GM18907 (cell line): ENCODE measurements around the gene KMT2C.

Experiments
- ATAC-seq: cut with Tn5 transposase; IDR thresholded peaks from one replicate; pipeline ENCODE4 v1.9.1; 2021; ENCODE audit warnings: mild to moderate bottlenecking, moderate library complexity; ENCODE audit not compliant: unreplicated experiment

Gene KMT2C

DNA sequence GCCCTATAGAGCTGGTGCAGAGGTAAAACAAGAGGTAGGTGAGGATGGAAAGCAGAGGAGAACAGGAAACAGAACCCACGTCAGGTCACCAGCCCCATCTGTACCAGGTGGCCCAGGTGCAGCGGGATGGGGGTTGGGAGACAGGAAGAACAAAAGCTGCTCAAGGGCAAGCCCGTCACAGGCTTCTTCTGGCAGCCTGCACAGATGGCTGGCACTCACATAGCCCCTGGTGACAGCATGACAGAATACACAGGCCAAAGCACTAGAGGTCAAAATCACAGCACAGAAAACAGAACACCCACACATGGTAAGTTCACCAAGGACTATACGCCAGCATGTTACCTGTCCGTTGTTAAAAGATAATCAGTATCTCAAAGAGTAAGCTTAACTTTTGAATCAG, 283.5 kb downstream of the KMT2C start:
- no peak for ATAC-seq

DNA sequence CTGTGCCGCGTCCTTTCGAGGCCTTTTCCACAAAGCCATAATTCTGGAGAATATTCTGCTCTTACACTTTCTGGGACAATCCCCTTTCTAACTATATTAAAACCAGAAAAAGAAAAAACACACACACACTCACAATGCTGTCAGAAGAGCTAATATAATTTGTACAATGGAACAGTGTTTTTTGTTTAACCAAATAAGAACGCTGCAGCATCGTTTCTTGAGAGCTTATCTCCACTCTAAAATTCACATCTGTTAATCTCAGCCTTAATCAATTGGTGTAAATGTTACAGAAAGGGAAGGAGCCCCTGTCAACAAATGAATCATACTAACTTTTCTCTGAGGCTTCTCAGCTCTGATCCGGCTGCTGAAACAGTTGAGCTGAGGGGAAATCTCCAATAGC, 286.4 kb downstream of the KMT2C start:
- ATAC-seq, result no peak

DNA sequence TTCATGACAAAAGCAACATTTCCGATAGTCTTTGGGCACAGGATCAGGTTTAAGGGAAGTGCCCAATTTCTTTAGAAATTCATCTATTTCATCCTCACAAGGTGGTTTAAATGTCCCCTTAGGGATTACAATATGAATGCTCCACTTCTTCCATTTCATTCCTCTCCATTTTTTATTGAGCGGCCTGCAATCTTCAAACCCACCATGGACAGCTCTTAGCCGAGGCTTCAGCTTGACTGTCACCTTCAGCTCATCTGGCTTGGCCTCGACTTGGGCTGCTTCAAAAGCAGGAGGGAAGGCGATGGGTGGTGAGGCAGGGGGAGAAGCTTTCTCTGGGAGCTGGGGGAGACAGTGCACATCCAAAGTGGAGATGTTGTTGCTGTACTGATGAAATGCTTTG, 287.1 kb downstream of the KMT2C start:
- ATAC-seq, result no peak

DNA sequence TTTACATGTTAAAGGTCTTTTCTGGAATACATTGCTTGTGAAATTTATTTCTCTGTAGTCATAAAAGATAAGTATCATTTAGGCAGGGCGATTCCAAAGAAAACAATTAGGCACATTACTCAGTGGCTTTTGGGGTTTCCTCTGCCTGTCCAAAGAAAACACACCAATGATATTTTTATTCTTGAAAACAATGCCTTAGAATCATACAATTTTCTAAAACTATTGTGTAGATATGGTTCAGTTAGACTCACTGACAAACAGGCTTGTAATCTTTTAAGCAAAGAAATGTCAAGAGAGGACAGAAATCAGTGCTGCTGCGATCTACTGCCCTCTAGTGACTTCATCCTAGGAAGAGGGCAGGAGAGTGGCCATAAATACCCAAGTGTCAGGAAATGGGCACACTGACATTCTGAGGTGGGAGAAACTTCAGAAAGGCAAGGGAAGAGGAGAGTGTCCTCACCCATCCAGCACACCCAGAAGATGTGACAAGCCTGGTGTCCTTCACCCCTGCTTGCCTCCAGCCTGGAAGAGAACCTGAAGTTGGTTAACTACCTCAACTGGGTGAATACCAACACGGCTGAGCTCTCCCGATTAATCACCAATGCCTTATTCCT, 289.8 kb downstream of the KMT2C start:
- peak; percentile 44 for ATAC-seq

DNA sequence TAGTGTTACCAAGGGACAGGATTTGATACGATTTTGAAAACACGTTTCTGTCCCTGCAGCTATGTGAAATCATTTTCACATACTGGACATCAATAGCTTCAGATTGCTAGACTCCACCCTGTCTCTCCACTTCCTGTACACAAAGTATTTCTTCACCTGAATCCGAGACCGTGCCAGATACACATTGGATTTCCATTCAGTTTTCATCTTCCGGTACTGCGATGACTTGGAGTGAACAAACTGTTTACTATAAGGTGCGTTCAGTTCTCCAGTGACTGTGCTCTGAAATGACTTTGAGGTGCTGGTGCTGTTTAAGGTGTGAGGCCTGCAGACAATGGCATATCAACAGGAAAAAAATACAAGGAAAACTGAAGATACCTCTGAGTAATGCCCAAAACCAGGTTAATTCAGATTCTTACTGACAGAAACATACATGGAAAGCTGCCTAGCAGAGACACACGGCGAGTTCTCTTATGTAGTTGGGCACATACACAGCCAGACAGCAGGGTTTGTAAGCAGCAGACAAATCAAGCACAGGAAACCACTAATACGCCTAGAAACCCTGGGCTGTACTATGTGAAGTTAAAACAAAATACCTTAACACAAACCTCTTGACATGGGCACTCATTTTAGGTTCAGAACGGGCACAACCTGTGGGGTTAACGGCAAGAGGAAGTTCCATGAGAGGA, 291.1 kb downstream of the KMT2C start:
- no peak for ATAC-seq

DNA sequence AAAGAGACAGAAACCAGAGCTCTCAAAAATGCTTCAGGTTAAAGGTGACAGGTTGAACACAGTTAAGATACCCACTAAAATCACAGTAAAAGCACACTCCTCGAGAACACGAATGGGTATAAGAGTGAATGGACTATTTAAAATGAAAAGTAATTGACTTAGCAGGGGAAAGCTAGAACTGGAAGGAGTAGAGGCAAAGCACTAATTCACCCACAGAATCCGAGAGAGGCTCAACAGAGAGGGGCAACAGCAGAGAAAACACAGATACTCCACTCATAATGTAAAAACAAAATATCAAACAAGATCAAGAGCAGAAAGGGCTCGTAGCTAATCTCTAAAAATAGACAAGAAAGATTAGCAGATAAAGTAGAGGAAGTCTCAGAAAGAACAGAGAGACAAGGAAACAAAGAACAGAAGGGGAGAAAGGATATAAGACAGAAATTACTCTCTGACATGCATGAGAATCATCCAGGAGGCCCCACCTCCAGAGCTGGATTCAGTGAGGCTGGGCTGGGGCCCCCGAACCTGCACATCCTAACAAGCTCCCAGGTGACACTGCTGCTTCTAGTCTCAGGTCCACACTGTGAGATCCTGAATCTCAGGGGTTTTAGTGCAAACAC, 292.7 kb downstream of the KMT2C start:
- ATAC-seq, result no peak

DNA sequence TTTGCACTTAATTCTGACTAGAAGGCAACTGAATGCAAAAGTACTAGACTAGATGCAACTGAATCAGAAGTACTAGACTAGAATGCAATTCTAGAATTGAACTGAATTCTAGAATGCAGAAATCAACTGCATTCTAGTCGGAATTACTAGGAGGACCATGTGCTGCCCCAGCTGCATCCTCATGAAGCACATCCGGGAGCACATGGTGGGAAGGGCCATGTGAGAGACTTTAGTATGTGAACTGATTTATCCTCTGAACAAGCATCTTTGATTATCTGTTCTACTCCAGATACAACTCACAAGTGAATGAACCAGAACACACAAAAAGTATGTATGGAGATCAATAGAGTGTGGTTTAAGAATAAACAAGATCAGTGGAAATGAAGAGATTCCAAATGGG, 295.2 kb downstream of the KMT2C start:
- no peak for ATAC-seq

DNA sequence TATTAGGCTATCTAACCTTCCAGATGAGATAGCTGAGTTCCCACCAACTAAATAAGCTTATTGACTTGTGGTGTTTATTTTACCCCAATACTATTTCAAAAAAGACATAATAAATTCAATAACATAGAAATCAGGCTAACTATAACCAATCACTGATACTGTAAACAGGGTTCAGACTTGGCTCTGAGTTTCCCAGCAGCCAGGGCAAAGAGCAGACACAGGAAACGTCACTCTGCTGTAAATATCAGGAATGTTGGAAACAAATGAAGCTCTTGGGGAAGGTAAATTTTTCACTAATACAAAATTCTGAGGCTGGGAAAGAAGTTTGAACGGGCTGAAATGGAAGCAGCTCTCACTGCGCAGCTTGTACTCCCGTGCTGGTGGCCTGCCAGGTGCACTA, 295.7 kb downstream of the KMT2C start:
- ATAC-seq, result no peak

DNA sequence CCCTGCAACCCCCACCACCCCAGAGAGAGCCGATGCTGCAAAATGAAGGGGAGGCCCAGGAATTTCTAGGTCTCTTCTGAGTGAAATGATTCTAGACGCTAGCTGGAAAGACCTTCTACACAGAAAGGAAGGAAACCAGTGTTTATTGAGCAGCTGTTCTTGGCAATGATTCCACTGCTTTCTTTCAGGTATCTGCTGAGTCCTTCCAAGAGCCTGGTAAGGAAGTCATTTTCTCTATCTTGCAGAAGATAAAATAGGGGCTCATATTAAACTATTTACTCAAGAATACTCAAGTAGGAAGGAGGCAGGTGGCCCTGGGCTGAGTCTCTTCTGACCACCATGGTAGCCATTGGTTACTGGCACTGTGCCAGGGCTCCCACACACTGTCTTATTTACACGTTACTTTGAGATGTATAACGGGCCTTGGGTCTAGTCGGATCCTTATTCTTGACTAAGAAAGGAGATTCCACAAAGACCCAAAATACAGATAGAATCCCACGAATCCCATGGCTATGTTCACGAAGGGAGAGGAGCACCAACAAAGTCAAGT, 298.3 kb downstream of the KMT2C start:
- ATAC-seq, result no peak

DNA sequence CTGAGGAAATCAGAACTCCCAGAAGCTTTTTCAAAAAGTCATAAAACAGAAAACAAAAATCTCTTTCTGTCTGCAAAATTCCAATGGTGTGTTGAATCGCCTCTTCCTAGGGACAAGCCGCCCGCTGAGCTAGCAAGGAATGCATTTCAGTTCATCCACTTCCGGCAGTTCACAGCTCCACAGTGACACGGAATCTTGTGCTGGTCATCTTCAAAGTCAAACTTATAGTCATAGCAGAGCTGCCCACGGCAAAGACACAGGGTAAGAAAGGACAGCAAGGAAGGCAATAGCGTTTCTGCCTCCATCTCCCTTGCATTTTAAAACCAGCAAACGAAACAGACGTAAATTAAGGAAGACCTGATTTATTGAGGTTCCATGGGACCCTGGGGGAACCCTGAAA, 299.1 kb downstream of the KMT2C start:
- no peak for ATAC-seq

DNA sequence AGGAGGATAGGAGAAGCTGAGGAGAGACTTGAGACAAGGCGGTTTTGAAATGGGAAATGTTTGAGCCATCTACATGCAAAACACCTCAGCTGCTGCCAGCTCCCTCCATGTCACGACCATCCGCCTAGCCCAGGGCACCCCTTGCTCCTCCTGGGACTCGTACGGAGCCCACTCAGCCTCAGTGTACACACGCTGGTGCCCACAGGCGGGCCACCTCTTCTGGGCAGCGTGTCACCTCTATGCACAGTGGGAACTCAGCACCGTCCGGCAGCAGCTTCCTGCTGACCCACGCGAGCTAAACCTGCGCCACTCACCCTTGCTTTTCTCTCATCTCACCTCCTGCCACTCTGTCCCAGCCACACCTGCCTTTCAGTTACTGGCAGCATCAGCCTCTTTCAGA, 302.0 kb downstream of the KMT2C start:
- ATAC-seq, result no peak

DNA sequence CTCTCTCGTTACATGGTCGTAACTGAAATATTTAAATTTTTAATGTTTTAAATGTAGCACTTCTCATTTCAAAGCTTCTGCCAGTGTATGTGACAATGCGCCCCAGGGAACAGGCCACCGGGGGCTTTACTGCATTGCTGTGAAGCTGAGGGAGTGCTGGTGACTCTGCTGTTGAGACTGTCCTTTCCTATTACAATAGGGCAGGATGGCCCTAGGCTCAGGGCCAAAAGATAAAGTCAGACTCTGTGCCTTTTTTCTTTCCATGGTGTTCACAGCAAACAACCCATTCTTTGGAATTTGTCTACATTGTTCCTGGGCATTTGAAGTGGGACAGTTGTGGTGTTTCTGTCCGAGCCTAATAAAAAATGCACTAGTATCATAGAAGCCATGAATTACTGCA, 303.0 kb downstream of the KMT2C start:
- ATAC-seq, result no peak

DNA sequence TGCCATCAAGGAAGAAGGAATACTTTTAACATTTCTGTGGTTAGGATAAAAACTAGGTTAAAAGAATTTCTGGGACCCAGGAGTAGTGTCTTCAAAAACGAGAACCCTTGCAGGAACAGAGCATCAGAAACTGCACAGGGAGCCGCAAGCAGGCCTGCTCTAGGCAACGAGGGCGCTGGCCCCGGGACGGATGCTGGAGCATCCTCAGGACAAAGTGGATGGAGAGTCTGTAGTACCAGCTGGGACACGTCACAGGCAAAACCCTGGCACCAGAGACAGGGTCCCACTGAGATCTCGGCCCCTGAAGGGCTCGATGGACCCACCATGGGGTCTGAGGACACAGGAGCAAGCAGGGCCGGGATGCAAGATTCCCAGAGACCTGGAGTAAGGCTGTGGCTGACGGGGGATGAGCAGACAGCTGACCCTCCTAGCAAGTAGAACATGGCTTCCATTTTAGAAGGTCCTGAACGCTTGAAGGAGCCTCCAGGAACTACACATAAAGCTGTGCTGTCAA, 303.8 kb downstream of the KMT2C start:
- no peak for ATAC-seq

DNA sequence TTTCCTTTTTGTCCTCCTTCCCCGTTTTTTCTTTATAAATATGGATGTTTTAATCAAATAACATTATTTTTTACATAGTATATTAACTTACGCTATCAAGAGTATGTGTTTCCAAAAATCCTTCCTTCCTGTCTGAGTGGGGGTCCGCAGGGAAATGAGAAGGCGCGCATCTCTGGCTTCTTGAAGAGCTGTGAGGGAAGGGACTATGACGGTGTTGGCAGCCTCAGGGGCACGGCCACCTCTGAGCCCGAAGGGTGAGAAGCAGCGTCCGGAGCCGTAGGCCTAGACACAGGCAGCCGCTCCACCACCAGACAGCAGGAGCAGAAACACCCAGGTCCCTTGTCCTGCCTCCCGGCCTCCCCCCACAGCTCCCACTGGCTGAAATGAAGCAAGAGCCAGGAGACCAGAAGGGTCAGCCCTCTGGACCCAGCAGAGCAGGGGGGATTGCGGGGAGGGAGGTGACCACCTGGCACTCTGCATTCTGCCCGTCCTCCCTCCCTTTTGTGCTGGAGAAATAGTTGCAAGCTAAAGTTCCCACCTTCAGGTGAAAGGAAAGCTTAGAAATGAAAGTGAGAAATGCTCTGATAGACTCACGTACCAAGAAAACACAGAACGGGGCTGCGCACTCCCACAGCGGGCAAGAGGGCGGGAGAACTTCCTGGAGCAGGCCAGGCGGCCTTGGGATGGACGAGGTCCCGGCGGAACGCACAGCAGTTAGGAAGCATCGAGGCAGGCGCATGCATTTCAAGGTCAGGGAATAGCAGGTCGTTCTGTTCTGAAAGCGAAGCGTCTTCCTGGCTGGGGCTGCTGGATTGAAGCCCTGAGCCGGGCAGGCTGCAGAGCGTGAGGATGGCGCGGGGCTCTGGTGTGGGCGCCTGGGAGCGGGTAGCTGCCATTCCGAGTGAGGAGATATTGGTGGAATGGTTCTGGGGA, 304.9 kb downstream of the KMT2C start:
- no peak for ATAC-seq

DNA sequence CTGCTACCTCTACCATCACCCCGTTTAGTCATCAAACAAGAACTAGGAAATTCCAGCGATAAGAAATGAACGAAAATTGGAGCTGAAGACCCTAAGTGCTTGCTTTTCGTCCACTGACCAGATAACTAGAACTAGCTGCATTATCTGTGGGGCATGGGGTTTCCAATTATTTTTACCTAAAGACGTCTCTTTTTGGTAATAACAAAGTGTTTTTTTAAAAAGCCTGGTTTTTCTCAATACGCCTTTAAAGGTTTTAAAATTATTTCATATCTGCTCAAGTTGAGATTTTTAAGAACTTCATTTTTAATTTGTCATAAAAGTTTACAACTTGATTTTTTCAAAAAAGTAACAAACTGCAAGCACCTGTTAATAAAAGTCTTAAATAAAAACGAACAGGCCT, 306.1 kb downstream of the KMT2C start:
- ATAC-seq, result no peak

DNA sequence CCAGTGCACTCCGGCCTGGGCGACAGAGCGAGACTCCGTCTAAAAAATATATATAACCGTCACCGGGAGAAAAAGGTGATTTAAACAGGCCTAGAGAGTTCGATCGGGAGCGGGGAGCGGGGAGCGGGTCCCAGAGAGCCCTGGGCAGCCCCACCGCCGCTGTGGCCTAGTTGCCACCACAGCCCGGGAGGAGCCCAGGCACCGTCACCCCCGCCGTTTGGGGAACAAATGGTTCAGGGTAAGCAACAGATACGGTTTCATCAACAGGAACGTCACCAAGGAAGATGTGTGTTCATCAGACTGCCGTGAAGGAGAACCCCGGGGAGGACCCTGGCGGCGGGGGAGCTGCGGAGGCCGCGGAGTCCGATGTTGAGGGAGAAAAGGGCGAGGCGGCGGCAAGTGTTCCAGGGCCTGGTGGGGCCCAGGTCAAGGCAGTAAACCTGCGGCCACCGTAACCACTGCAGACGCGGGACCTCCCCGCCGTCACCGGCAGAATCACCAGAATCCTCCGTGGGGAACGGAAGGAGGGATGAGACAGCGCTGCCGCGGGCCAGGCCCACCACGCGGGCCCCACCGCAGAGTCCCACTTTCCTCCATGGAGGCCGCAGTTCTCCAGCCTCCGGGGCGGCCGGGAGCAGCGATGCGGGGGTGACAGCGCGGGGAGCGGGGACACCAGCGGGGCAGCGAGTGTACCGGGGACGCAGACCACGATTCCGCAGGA, 306.9 kb downstream of the KMT2C start:
- ATAC-seq, result no peak

DNA sequence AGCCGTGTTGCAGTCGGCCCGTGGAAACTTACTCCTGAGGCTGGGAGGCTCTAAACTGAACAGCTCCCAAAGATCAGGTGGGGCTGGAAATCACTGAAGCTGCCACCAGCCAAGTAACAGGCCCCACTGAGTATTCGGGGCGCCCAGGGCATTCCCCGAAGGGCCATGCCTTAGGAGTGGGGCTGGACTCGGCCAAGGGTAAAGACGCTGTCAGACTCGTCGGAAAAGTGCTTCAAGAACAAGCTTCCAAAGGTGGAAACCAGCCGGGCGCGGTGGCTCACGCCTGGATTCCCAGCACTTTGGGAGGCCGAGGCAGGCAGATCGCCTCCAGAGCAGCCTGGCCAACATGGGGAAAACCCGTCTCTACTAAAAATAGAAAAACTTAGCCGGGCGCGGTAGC, 307.6 kb downstream of the KMT2C start:
- no peak for ATAC-seq

DNA sequence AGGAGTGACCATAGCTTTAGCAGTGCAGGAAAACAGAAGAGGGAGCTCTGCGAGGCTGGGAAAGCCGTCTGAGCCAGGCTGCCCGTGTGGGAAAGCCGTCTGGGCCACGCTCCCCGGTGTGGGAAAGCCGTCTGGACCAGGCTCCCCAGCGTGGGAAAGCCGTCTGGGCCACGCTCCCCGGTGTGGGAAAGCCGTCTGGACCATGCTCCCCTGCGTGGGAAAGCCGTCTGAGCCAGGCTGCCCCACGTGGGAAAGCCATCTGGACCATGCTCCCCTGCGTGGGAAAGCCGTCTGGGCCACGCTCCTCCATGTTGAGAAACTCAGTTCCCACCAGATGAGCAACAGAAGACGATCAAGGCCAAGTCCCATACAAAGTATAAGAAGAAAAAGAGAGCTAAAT, 308.6 kb downstream of the KMT2C start:
- ATAC-seq, result no peak

DNA sequence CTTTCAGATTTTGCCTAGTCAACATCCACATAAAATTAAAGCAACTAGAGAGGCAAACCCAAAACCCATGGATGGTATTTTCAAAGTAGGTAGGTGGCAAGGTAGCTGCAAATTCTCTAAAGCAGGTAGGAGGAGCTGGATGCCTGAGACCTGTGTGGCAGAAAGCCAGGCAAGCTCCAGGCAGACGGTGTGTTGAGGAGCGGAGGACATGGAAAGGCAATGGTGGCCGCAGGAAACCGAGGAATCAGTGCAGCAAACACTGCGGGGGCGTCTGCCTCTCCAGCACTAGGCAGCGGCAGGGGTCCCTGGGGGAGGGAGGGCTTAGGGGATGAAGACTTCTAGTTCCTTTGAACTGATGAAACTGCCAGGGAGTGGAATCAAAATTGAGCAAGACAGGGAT, 309.1 kb downstream of the KMT2C start:
- no peak for ATAC-seq

DNA sequence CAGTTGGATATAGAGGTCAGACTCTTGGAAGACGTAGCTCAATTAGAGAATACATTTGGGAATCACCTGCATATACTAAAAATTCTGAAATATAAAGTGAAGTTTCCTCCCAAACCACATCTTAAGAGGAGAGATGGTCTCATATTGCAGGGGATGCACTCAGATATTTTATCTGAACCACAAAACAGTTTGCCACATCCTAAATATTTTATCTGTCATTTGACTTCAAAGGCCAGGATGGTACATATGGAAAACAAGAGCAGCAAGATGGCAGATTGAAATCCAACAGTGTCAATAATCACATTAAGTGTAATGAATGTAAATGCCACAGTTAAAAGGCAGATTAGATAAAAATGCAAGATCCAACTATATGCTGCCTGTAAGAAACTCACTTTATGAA, 313.3 kb downstream of the KMT2C start:
- ATAC-seq, result no peak
